ENCODE results near the gene REELD1. TPM values are rescaled to one million over a fixed set of nuclear protein-coding genes. Genes with fewer than 3 reads are reported as not detected.

The REELD1 gene
- total and polyA plus RNA-seq, 2 of the 4 experiments (the other 2 are of a cell fraction), result not detected

GRCh38 chr4:146183209-146183608, 31.1 kb upstream of the REELD1 start:
- DNase-seq (no peak), ATAC-seq (ENCODE audit: low read depth) (no peak)
- Histone ChIP-seq H3K18ac (ENCODE audit: low read depth, low read length) (no peak overlapping the region), H3K9ac (ENCODE audit: low read depth, low read length) (no peak overlapping the region), H3K4me1 (ENCODE audit: control insufficient read depth, insufficient read depth, low read length) (peaks cover 3% of the 10 kb centered on the region; the same call in 1 of the 2 replicates), H3K4me2 (ENCODE audit: low read depth, low read length) (no peak overlapping the region), H3K9me1 (ENCODE audit: insufficient read depth, low read length) (peaks cover 1% of the 10 kb centered on the region; the same call in 1 of the 2 replicates), H4K20me1 (ENCODE audit: insufficient read depth, low read length) (0 out of 2 replicates have a peak, but pooled peaks cover 5% of the 10 kb centered on the region), H3K79me1 (ENCODE audit: low read depth in 1 of 2, low read length in 2 of 2) (peaks cover 18% of the 10 kb centered on the region in 2 experiments), H2AK5ac (ENCODE audit: low read depth, low read length) (no peak overlapping the region), H3K36me3 (ENCODE audit: control insufficient read depth, insufficient read depth, low read length) (peaks cover 7% of the 10 kb centered on the region), H2BK120ac (ENCODE audit: low read depth, low read length) (no peak overlapping the region), H2BK15ac (ENCODE audit: low read depth, low read length) (no peak overlapping the region), H2BK5ac (ENCODE audit: low read depth, low read length, poor library complexity, severe bottlenecking) (no peak overlapping the region), H3K23ac (ENCODE audit: low read depth, low read length) (no peak overlapping the region), H3K56ac (ENCODE audit: extremely low read depth, insufficient read depth, low read length) (no peak overlapping the region), H3K27ac (ENCODE audit: insufficient read depth, low read length) (no peak overlapping the region), H4K91ac (ENCODE audit: insufficient read depth, low read depth, low read length) (no peak overlapping the region), H3K14ac (replicated peaks; ENCODE audit: low read depth, low read length) (no peak overlapping the region), H2AFZ (replicated peaks; ENCODE audit: low read length, poor library complexity) (no peak overlapping the region), H2AK9ac (replicated peaks; ENCODE audit: low read depth, low read length, poor library complexity) (no peak overlapping the region), H3K4ac (ENCODE audit: low read depth, low read length) (no peak overlapping the region), H3K4me3 (ENCODE audit: insufficient read depth, low read depth, low read length) (no peak overlapping the region), H4K8ac (ENCODE audit: low read depth in 2 of 2, low read length in 2 of 2) (no peak overlapping the region), H2BK20ac (ENCODE audit: low read depth, low read length) (no peak overlapping the region), H3K27me3 (ENCODE audit: control insufficient read depth, insufficient read depth, low read length) (no peaks in the 10 kb centered on the region), H4K5ac (ENCODE audit: low read depth, low read length) (no peak overlapping the region), H3K9me3 (ENCODE audit: control insufficient read depth, insufficient read depth, low read length) (no peaks in the 10 kb centered on the region)
- no CpG with 5 or more reads among the region's 2 CpGs for WGBS, 2 experiments (ENCODE audit: extremely low coverage in 2 of 2, insufficient read length in 1 of 2)
- no TSS peak for BruUV-seq (replicated peaks)
- intact Hi-C loops (cut with micrococcal nuclease) (loop anchor here (10.0 kb wide), 1 partner anchor 978 kb away; no protein-coding TSS in a partner anchor), dilution Hi-C loops (cut with HindIII; ENCODE audit: low sequenced_read_pairs, unreplicated experiment) (no loop called here), in situ Hi-C loops (cut with MboI; ENCODE audit: low sequenced_read_pairs) (no loop called here)
- no peak for TF ChIP-seq FOS (IDR thresholded peaks at IDR 0.05; ENCODE audit: low read depth, low read length)
- no peak for TF ChIP-seq RFX5 (IDR thresholded peaks at IDR 0.05; ENCODE audit: low read depth, low read length)
- TF ChIP-seq POLR2A (IDR thresholded peaks at IDR 0.05; ENCODE audit: low read depth, low read length), result no peak
- no peak for TF ChIP-seq MAFK (IDR thresholded peaks at IDR 0.05; ENCODE audit: low read depth, low read length)
- TF ChIP-seq CEBPB (IDR thresholded peaks at IDR 0.05; ENCODE audit: low read depth, low read length), result no peak
- no peak for TF ChIP-seq CTCF (conservative IDR thresholded peaks at IDR 0.05; ENCODE audit: low read depth, low read length)
- CTCF ChIA-PET, result no interaction called here
- POLR2A ChIA-PET (ENCODE audit: unreplicated experiment), result no interaction called here

Measured in IMR-90 (cell line).